ENCODE data around the gene COPZ1. TPM values are rescaled to one million over a fixed set of nuclear protein-coding genes. Genes with fewer than 3 reads are reported as not detected.

The COPZ1 gene
- total and polyA plus RNA-seq, 2 donors (not counting 1 experiment from before 2014, with no cell fraction given) = 97.9 to 305 TPM

- Histone ChIP-seq H3K4me1 (ENCODE audit: control insufficient read depth, extremely low read depth, insufficient read depth, low read length) (peaks cover 18% of the 10 kb centered on the region), H3K9ac (ENCODE audit: insufficient read depth, low read length) (no peak overlapping the region), H2AFZ (ENCODE audit: low read length) (no peak overlapping the region), H3K4me2 (ENCODE audit: extremely low read depth, insufficient read depth, low read length) (no peak overlapping the region), H3K27me3 (ENCODE audit: control insufficient read depth, insufficient read depth, low read length) (no peaks in the 10 kb centered on the region), H3K4me3 (replicated peaks in 1 of 4; ENCODE audit: control extremely low read depth in 1 of 4, insufficient read depth in 1 of 4, low read depth in 3 of 4, low read length in 4 of 4) (no peak overlapping the region), H3K27ac (ENCODE audit: insufficient read depth, low read length) (no peak overlapping the region), H3K36me3 (ENCODE audit: control insufficient read depth, insufficient read depth, low read length) (no peaks in the 10 kb centered on the region), H3K79me2 (ENCODE audit: control insufficient read depth, insufficient read depth, low read length) (peaks cover 47% of the 10 kb centered on the region), H3K9me3 (ENCODE audit: control insufficient read depth, insufficient read depth, low read depth, low read length) (no peaks in the 10 kb centered on the region), H4K20me1 (ENCODE audit: control insufficient read depth, extremely low read depth, insufficient read depth, low read length) (no peaks in the 10 kb centered on the region)
- no peak for TF ChIP-seq EZH2 (IDR thresholded peaks at IDR 0.05; ENCODE audit: low read length, missing control alignments)
- no peak for TF ChIP-seq CTCF (conservative IDR thresholded peaks at IDR 0.05 in 1 of 2, IDR thresholded peaks at IDR 0.05 in 1 of 2; ENCODE audit: low read depth in 1 of 2, low read length in 2 of 2)
- peak in 1 of 2 donors; percentile 46 for DNase-seq (ENCODE audit: low read depth in 2 of 2)
Measured at GRCh38 chr12:54329759-54330158, 4.8 kb downstream of the COPZ1 start.

GRCh38 chr12:54330442-54330841 lies 5.5 kb downstream of the COPZ1 start:
- no peaks in the 10 kb centered on the region for H3K27me3 ChIP-seq (ENCODE audit: control insufficient read depth, insufficient read depth, low read length)
- no peak for DNase-seq (ENCODE audit: low read depth in 2 of 2)
- no peak for TF ChIP-seq CTCF (conservative IDR thresholded peaks at IDR 0.05 in 1 of 2, IDR thresholded peaks at IDR 0.05 in 1 of 2; ENCODE audit: low read depth in 1 of 2, low read length in 2 of 2)
- no peak for TF ChIP-seq EZH2 (IDR thresholded peaks at IDR 0.05; ENCODE audit: low read length, missing control alignments)
- H3K79me2 ChIP-seq (ENCODE audit: control insufficient read depth, insufficient read depth, low read length) = peaks cover 42% of the 10 kb centered on the region
- no peak overlapping the region for H3K4me3 ChIP-seq (replicated peaks in 1 of 4; ENCODE audit: control extremely low read depth in 1 of 4, insufficient read depth in 1 of 4, low read depth in 3 of 4, low read length in 4 of 4)
- no peak overlapping the region for H2AFZ ChIP-seq (ENCODE audit: low read length)
- peak overlapping the region; percentile 29 for H3K4me2 ChIP-seq (ENCODE audit: extremely low read depth, insufficient read depth, low read length)
- peaks cover 18% of the 10 kb centered on the region for H3K4me1 ChIP-seq (ENCODE audit: control insufficient read depth, extremely low read depth, insufficient read depth, low read length)
- no peaks in the 10 kb centered on the region for H4K20me1 ChIP-seq (ENCODE audit: control insufficient read depth, extremely low read depth, insufficient read depth, low read length)
- H3K9me3 ChIP-seq (ENCODE audit: control insufficient read depth, insufficient read depth, low read depth, low read length) = no peaks in the 10 kb centered on the region
- no peaks in the 10 kb centered on the region for H3K36me3 ChIP-seq (ENCODE audit: control insufficient read depth, insufficient read depth, low read length)
- no peak overlapping the region for H3K27ac ChIP-seq (ENCODE audit: insufficient read depth, low read length)
- H3K9ac ChIP-seq (ENCODE audit: insufficient read depth, low read length) = no peak overlapping the region

- Histone ChIP-seq H3K36me3 (ENCODE audit: control insufficient read depth, insufficient read depth, low read length) (no peaks in the 10 kb centered on the region), H4K20me1 (ENCODE audit: control insufficient read depth, extremely low read depth, insufficient read depth, low read length) (no peaks in the 10 kb centered on the region), H3K9me3 (ENCODE audit: control insufficient read depth, insufficient read depth, low read depth, low read length) (no peaks in the 10 kb centered on the region), H3K27me3 (ENCODE audit: control insufficient read depth, insufficient read depth, low read length) (no peaks in the 10 kb centered on the region), H3K27ac (ENCODE audit: insufficient read depth, low read length) (no peak overlapping the region), H3K4me3 (replicated peaks in 1 of 4; ENCODE audit: control extremely low read depth in 1 of 4, insufficient read depth in 1 of 4, low read depth in 3 of 4, low read length in 4 of 4) (no peak overlapping the region), H2AFZ (ENCODE audit: low read length) (no peak overlapping the region), H3K4me1 (ENCODE audit: control insufficient read depth, extremely low read depth, insufficient read depth, low read length) (peaks cover 17% of the 10 kb centered on the region), H3K79me2 (ENCODE audit: control insufficient read depth, insufficient read depth, low read length) (peaks cover 38% of the 10 kb centered on the region), H3K9ac (ENCODE audit: insufficient read depth, low read length) (no peak overlapping the region), H3K4me2 (ENCODE audit: extremely low read depth, insufficient read depth, low read length) (no peak overlapping the region)
- DNase-seq (ENCODE audit: low read depth in 2 of 2) = no peak
- TF ChIP-seq CTCF (conservative IDR thresholded peaks at IDR 0.05 in 1 of 2, IDR thresholded peaks at IDR 0.05 in 1 of 2; ENCODE audit: low read depth in 1 of 2, low read length in 2 of 2) = no peak
- no peak for TF ChIP-seq EZH2 (IDR thresholded peaks at IDR 0.05; ENCODE audit: low read length, missing control alignments)
Measured at GRCh38 chr12:54331461-54331860, 6.5 kb downstream of the COPZ1 start.
